SK-N-SH (cell line): ENCODE data around the gene IFNL3. TPM values are rescaled to one million over a fixed set of nuclear protein-coding genes. Genes with fewer than 3 reads are reported as not detected.

ENCODE experiments used
- CTCF ChIA-PET: fragments of 300-600, 350-600 bp; formaldehyde crosslinking; extraction: SDS; loops from one replicate; lab custom pipeline; 2021; lab: Yijun Ruan, JAX
- POLR2A ChIA-PET: fragments of 350-600 bp; sonication (Branson Sonifier 250); formaldehyde crosslinking; extraction: SDS; loops from one replicate; lab custom pipeline; 2020; ENCODE audit warnings: antibody characterized with exemption, inconsistent platforms; lab: Yijun Ruan, JAX
- DNase-seq: peaks from one replicate; pipeline ENCODE4 v3.0.0; 2012
- H2AFZ ChIP-seq: fragments of 200-600 bp; sonication (generic); 2 replicates; pipeline ENCODE4 v1.8.1; 2016; ENCODE audit warnings: antibody characterized with exemption, mild to moderate bottlenecking, low read depth
- H3F3A ChIP-seq: fragments of 200-600 bp; sonication (generic); replicated peaks from 2 replicates; pipeline ENCODE3; 2016; ENCODE audit warnings: antibody characterized with exemption, mild to moderate bottlenecking; ENCODE audit not compliant: insufficient read depth
- H3K27ac ChIP-seq, 2 experiments: fragments of 200-500 bp in 1 of 2; fragments of 200-600 bp in 1 of 2; sonication (Bioruptor generic) in 1 of 2; sonication (generic), shearing (Covaris generic) in 1 of 2; 2 replicates each; pipeline versions ENCODE4 v1.5.1 to v1.6.1; 2014 to 2016; ENCODE audit warnings: low read depth in 2 of 2, inconsistent platforms in 1 of 2, low read length in 1 of 2, mild to moderate bottlenecking in 1 of 2, mixed read lengths in 1 of 2
- H3K27me3 ChIP-seq: fragments of 200-600 bp; sonication (generic), shearing (Covaris generic); 2 replicates; pipeline ENCODE4 v1.6.1; 2016; ENCODE audit warnings: mixed run types; ENCODE audit not compliant: insufficient read depth
- H3K36me3 ChIP-seq, 2 experiments: fragments of 200-500 bp in 1 of 2; fragments of 200-600 bp in 1 of 2; sonication (Bioruptor generic) in 1 of 2; sonication (generic) in 1 of 2; replicated peaks in 1 of 2; 2 replicates each; pipeline versions ENCODE3 to v1.5.1; 2014 to 2016; ENCODE audit warnings: low read length in 1 of 2, mild to moderate bottlenecking in 1 of 2; ENCODE audit not compliant: insufficient read depth in 2 of 2, control insufficient read depth in 1 of 2
- H3K4me1 ChIP-seq, 2 experiments: fragments of 200-500 bp in 1 of 2; fragments of 200-600 bp in 1 of 2; sonication (Bioruptor generic) in 1 of 2; sonication (generic), shearing (Covaris generic) in 1 of 2; 2 replicates each; pipeline versions ENCODE4 v1.5.1 to v1.6.1; 2014 to 2016; ENCODE audit warnings: low read depth in 1 of 2, low read length in 1 of 2, mixed run types in 1 of 2; ENCODE audit not compliant: insufficient read depth in 2 of 2, control insufficient read depth in 1 of 2
- H3K4me2 ChIP-seq: fragments of 200-600 bp; sonication (generic), shearing (Covaris generic); 2 replicates; pipeline ENCODE4 v1.6.1; 2017; ENCODE audit warnings: mixed run types
- H3K4me3 ChIP-seq, 2 experiments: fragments of 200-500 bp in 1 of 2; fragments of 200-600 bp in 1 of 2; sonication (Bioruptor generic) in 1 of 2; sonication (generic), shearing (Covaris generic) in 1 of 2; 2 replicates each; pipeline versions ENCODE4 v1.5.1 to v1.8.1; 2014 to 2016; ENCODE audit warnings: low read depth in 2 of 2, inconsistent platforms in 1 of 2, low read length in 1 of 2, mild to moderate bottlenecking in 1 of 2, mixed read lengths in 1 of 2, moderate library complexity in 1 of 2
- H3K79me2 ChIP-seq: fragments of 200-600 bp; sonication (generic); 2 replicates; pipeline ENCODE4 v1.8.1; 2017; ENCODE audit warnings: mild to moderate bottlenecking; ENCODE audit not compliant: insufficient read depth
- H3K9ac ChIP-seq: fragments of 200-600 bp; sonication (generic); 2 replicates; pipeline ENCODE4 v1.6.1; 2017; ENCODE audit warnings: mixed run types
- H3K9me2 ChIP-seq: fragments of 200-600 bp; sonication (generic); 2 replicates; pipeline ENCODE4 v1.6.1; 2017; ENCODE audit warnings: mixed run types
- H3K9me3 ChIP-seq: fragments of 200-600 bp; sonication (generic); 2 replicates; pipeline ENCODE4 v1.6.1; 2017; ENCODE audit warnings: mixed run types, mild to moderate bottlenecking, moderate library complexity
- H4K20me1 ChIP-seq: fragments of 200-600 bp; sonication (generic); 2 replicates; pipeline ENCODE4 v1.6.1; 2017; ENCODE audit warnings: mild to moderate bottlenecking, mixed run types; ENCODE audit not compliant: insufficient read depth
- FOSL2 ChIP-seq: IDR thresholded peaks from 2 replicates; pipeline ENCODE4 v1.4.0; 2012; ENCODE audit warnings: low read depth, mild to moderate bottlenecking, moderate library complexity, borderline replicate concordance
- FOXJ3 ChIP-seq: sonication (generic); formaldehyde crosslinking; IDR thresholded peaks from 2 replicates; pipeline ENCODE4 v1.5.1; 2020; ENCODE audit warnings: mild to moderate bottlenecking, missing genetic modification reagents
- FOXM1 ChIP-seq: IDR thresholded peaks from 2 replicates; pipeline ENCODE4 v1.4.0; 2012; ENCODE audit warnings: low read depth, mild to moderate bottlenecking
- GABPA ChIP-seq: IDR thresholded peaks from 2 replicates; pipeline ENCODE4 v1.4.0; 2012; ENCODE audit warnings: low read depth, mild to moderate bottlenecking
- JUND ChIP-seq: IDR thresholded peaks from 2 replicates; pipeline ENCODE4 v1.4.0; 2012
- RAD21 ChIP-seq: IDR thresholded peaks from 2 replicates; pipeline ENCODE4 v1.6.1; 2012; ENCODE audit warnings: mild to moderate bottlenecking, low read length
- RFX5 ChIP-seq: IDR thresholded peaks from 2 replicates; pipeline ENCODE4 v1.6.1; 2012; ENCODE audit warnings: mild to moderate bottlenecking, improper control_type of control experiment, low read length
- RXRA ChIP-seq: IDR thresholded peaks from 2 replicates; pipeline ENCODE4 v1.4.0; 2012; ENCODE audit warnings: low read depth, mild to moderate bottlenecking, borderline replicate concordance
- TEAD4 ChIP-seq: IDR thresholded peaks from 2 replicates; pipeline ENCODE4 v1.4.0; 2012; ENCODE audit warnings: mild to moderate bottlenecking, borderline replicate concordance; ENCODE audit not compliant: insufficient read depth
- YY1 ChIP-seq: IDR thresholded peaks from 2 replicates; pipeline ENCODE4 v1.4.0; 2012; ENCODE audit warnings: low read depth, mild to moderate bottlenecking
- WGBS: methylation state at CpG from one replicate; pipeline ENCODE4 v1.1.6; 2017; ENCODE audit warnings: low lambda C conversion rate; 5-methylcytosine and 5-hydroxymethylcytosine counted together
- polyA plus RNA-seq, 3 experiments: library from polyadenylated mRNA; depleted of rRNA; stranded (reverse); fragments of >200 nt; gene quantifications; 2 replicates each; pipeline ENCODE4 v1.2.3, GENCODE V29; 2012
- TF ChIP-seq, protein P1 (sequence below): fragments of 150-350 bp; IDR thresholded peaks from 2 replicates; pipeline ENCODE4 v1.6.1; 2017; ENCODE audit warnings: antibody characterized with exemption, low read length, low read depth, borderline replicate concordance
- TF ChIP-seq, protein P2 (sequence below): IDR thresholded peaks from 2 replicates; pipeline ENCODE4 v1.4.0; 2012; ENCODE audit warnings: low read depth, borderline replicate concordance
- TF ChIP-seq, protein P3 (sequence below): IDR thresholded peaks from 2 replicates; pipeline ENCODE4 v1.4.0; 2012; ENCODE audit warnings: low read depth, borderline replicate concordance

Gene IFNL3
- polyA plus RNA-seq, 1 of the 3 experiments (the other 2 are of a cell fraction), result not detected

DNA sequence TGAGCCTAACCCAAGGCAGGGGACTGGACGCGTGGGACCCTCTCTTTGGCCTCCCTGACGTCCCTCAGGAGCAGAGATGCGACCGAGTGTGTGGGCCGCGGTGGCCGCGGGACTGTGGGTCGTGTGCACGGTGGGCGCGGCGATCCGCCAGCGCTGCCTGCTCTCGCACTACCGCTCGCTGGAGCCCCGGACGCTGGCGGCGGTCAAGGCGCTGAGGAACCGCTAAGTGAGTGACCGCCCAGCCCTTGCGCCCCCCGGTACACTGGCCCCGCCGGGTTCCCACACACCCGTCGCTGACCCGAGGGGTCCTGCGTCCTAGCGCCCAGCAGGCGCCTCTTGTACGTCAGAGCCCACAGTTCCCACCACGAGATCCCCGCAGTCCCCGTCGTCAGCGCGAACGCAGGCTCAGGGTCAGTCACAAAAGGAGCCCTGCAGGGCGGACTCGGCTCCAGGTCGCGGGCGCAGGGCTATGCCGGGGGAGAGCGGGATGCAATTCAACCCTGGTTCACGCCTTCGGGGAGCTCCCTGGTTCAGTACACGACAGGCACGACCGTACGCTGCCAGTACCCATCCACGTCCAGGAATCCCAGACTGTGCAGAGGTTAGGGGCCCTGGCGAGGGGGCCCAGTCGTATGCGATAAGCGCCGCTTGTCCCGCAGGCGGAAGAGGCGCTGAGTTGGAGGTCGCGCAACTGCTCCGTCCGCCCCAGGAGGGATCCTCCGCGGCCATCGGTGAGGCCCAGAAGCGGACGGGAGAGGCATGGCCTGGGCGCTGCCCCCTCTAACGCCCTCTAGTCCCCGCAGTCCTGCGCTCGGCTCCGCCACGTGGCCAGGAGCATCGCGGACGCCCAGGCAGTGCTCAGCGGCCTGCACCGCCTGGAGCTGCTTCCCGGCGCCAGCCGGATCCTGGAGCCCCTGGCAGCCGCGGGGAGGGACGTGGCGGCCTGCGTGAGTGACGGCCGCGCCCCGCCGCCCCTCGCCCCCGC, 19.8 kb upstream of the IFNL3 start:
- H3K27me3 ChIP-seq, result peaks cover 10% of the 10 kb centered on the region; the same call in 1 of the 2 replicates
- H3K36me3 ChIP-seq, result no peaks in the 10 kb centered on the region
- TF ChIP-seq RAD21 (no peak), FOXJ3 (CRISPR knock-in tag) (no peak), FOSL2 (no peak), RFX5 (no peak), JUND (no peak), TEAD4 (no peak)
- TF ChIP-seq, protein P1, sequence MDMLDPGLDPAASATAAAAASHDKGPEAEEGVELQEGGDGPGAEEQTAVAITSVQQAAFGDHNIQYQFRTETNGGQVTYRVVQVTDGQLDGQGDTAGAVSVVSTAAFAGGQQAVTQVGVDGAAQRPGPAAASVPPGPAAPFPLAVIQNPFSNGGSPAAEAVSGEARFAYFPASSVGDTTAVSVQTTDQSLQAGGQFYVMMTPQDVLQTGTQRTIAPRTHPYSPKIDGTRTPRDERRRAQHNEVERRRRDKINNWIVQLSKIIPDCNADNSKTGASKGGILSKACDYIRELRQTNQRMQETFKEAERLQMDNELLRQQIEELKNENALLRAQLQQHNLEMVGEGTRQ, result no peak
- TF ChIP-seq, all 33 proteins: peak for 0
- Histone ChIP-seq H3K27ac (no peak overlapping the region), H3K4me2 (no peak overlapping the region), H3K9me2 (no peaks in the 10 kb centered on the region), H2AFZ (no peak overlapping the region), H3K4me3 (no peak overlapping the region), H3K9me3 (no peaks in the 10 kb centered on the region), H4K20me1 (no peaks in the 10 kb centered on the region), H3K9ac (no peak overlapping the region), H3K79me2 (no peaks in the 10 kb centered on the region), H3F3A (no peaks in the 10 kb centered on the region), H3K4me1 (no peaks in the 10 kb centered on the region)
- CTCF ChIA-PET, result no interaction called here
- 81% methylated on average over 76 of the region's 102 CpGs for WGBS
- POLR2A ChIA-PET, result no interaction called here
- DNase-seq, result no peak

DNA sequence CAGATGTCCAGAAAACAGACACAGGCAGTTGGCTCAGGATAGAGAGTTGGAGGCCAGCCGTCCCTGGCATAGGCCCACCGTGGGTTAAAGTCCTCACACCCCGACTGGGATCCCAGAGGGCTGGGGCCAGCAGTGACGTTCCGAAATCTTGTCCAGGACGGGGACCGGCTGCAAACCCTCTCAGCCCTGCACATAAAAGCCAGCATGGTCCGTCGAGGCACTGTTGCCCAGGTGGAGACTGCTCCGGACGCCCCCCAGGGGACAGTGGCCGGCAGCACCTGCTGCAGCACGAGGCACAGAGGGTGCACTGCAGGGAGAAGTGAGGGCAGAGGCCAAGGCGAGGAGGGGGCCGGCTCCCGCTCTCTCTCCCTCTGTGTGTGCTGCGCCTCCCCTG, 19.1 kb upstream of the IFNL3 start:
- no peak overlapping the region for H3K27ac ChIP-seq
- no peak overlapping the region for H3K9ac ChIP-seq
- TF ChIP-seq, protein P2, sequence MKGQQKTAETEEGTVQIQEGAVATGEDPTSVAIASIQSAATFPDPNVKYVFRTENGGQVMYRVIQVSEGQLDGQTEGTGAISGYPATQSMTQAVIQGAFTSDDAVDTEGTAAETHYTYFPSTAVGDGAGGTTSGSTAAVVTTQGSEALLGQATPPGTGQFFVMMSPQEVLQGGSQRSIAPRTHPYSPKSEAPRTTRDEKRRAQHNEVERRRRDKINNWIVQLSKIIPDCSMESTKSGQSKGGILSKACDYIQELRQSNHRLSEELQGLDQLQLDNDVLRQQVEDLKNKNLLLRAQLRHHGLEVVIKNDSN, result no peak
- TF ChIP-seq, protein P3, sequence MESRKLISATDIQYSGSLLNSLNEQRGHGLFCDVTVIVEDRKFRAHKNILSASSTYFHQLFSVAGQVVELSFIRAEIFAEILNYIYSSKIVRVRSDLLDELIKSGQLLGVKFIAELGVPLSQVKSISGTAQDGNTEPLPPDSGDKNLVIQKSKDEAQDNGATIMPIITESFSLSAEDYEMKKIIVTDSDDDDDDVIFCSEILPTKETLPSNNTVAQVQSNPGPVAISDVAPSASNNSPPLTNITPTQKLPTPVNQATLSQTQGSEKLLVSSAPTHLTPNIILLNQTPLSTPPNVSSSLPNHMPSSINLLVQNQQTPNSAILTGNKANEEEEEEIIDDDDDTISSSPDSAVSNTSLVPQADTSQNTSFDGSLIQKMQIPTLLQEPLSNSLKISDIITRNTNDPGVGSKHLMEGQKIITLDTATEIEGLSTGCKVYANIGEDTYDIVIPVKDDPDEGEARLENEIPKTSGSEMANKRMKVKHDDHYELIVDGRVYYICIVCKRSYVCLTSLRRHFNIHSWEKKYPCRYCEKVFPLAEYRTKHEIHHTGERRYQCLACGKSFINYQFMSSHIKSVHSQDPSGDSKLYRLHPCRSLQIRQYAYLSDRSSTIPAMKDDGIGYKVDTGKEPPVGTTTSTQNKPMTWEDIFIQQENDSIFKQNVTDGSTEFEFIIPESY, result no peak
- TF ChIP-seq GABPA (no peak), YY1 (no peak), RXRA (no peak), FOXM1 (no peak)
- no peak overlapping the region for H2AFZ ChIP-seq
- H3K36me3 ChIP-seq, result no peaks in the 10 kb centered on the region
- ChIA-PET POLR2A (no interaction called here), CTCF (no interaction called here)
- H3F3A ChIP-seq, result no peaks in the 10 kb centered on the region
- 35% methylated on average over 14 of the region's 17 CpGs for WGBS
- no peaks in the 10 kb centered on the region for H3K9me3 ChIP-seq
- no peak overlapping the region for H3K4me2 ChIP-seq
- no peaks in the 10 kb centered on the region for H4K20me1 ChIP-seq
- H3K4me3 ChIP-seq, result no peak overlapping the region
- DNase-seq, result no peak
- no peaks in the 10 kb centered on the region for H3K79me2 ChIP-seq
- H3K9me2 ChIP-seq, result no peaks in the 10 kb centered on the region
- H3K4me1 ChIP-seq, result no peaks in the 10 kb centered on the region
- H3K27me3 ChIP-seq, result peaks cover 10% of the 10 kb centered on the region; the same call in 1 of the 2 replicates
